PC-3 (cell line): Measurements from ENCODE around the gene TSPAN9. TPM values are rescaled to one million over a fixed set of nuclear protein-coding genes. Genes with fewer than 3 reads are reported as not detected.

Experiments
- ATAC-seq: fragments of 200-7000 bp; cut with Tn5 transposase; 2 replicates; pipeline ENCODE4 v1.9.1; 2020; ENCODE audit warnings: mild to moderate bottlenecking, moderate library complexity
- BruUV-seq: library from RNA; stranded (reverse); fragments of 400-500 nt; replicated peaks from 2 replicates; lab custom pipeline; 2021; lab: Mats Ljungman, UMichigan
- CTCF ChIA-PET: fragments of 300-600 bp; sonication (Branson Sonifier 250); formaldehyde crosslinking; loops from one replicate; lab custom pipeline; 2022; ENCODE audit warnings: antibody characterized with exemption; lab: Charles Lee
- POLR2A ChIA-PET: fragments of 300-600 bp; sonication (Branson Sonifier 250); formaldehyde crosslinking; loops from one replicate; lab custom pipeline; 2022; ENCODE audit warnings: antibody characterized with exemption; ENCODE audit not compliant: unreplicated experiment; lab: Charles Lee
- DNase-seq: peaks from one replicate; pipeline ENCODE4 v3.0.0-alpha.2; 2015
- H2AFZ ChIP-seq: fragments of 300-600 bp; sonication (generic); 2 replicates; pipeline ENCODE4 v1.6.0; 2016; ENCODE audit warnings: antibody characterized with exemption, low read length
- H3F3A ChIP-seq: fragments of 300-600 bp; sonication (generic); one replicate; pipeline ENCODE4 v1.6.0; 2017; ENCODE audit warnings: antibody characterized with exemption, low read length, control low read depth, mild to moderate bottlenecking; ENCODE audit not compliant: unreplicated experiment
- H3K27ac ChIP-seq: fragments of 300-600 bp; sonication (generic); 2 replicates; pipeline ENCODE4 v1.5.1; 2016; ENCODE audit warnings: mild to moderate bottlenecking, low read length
- H3K27me3 ChIP-seq: fragments of 300-600 bp; sonication (generic); 2 replicates; pipeline ENCODE4 v1.6.1; 2016; ENCODE audit warnings: low read length, mixed read lengths
- H3K36me3 ChIP-seq: fragments of 300-600 bp; sonication (generic); 2 replicates; pipeline ENCODE4 v1.6.1; 2016; ENCODE audit warnings: low read depth, mixed run types, low read length, mixed read lengths
- H3K4me1 ChIP-seq: fragments of 300-600 bp; sonication (generic); 2 replicates; pipeline ENCODE4 v1.5.1; 2016; ENCODE audit warnings: low read length; ENCODE audit not compliant: insufficient read depth
- H3K4me2 ChIP-seq: fragments of 300-600 bp; sonication (generic); 2 replicates; pipeline ENCODE4 v1.6.0; 2016; ENCODE audit warnings: low read length
- H3K4me3 ChIP-seq: fragments of 300-600 bp; sonication (generic); 2 replicates; pipeline ENCODE4 v1.5.1; 2016; ENCODE audit warnings: mild to moderate bottlenecking, low read length, mixed read lengths
- H3K79me2 ChIP-seq: fragments of 300-600 bp; sonication (generic); 2 replicates; pipeline ENCODE4 v1.6.1; 2017; ENCODE audit warnings: low read length, mixed read lengths
- H3K9ac ChIP-seq: fragments of 300-600 bp; sonication (generic); 2 replicates; pipeline ENCODE4 v1.6.0; 2016; ENCODE audit warnings: mild to moderate bottlenecking, low read length
- H3K9me2 ChIP-seq: fragments of 300-600 bp; sonication (generic); replicated peaks from 2 replicates; pipeline ENCODE4 v1.6.1; 2016; ENCODE audit warnings: mixed run types, low read length, mixed read lengths
- H3K9me3 ChIP-seq: fragments of 300-600 bp; sonication (generic); 2 replicates; pipeline ENCODE4 v1.6.1; 2016; ENCODE audit warnings: low read length, mixed read lengths
- H4K20me1 ChIP-seq: fragments of 300-600 bp; sonication (generic); 2 replicates; pipeline ENCODE4 v1.6.1; 2016; ENCODE audit warnings: low read length, mixed read lengths
- CTCF ChIP-seq: fragments of 300-600 bp; sonication (generic); conservative IDR thresholded peaks from 2 replicates; pipeline ENCODE4 v1.5.1; 2017; ENCODE audit warnings: antibody characterized with exemption, low read depth, mild to moderate bottlenecking, low read length
- EZH2 ChIP-seq: fragments of 300-600 bp; sonication (generic); IDR thresholded peaks from one replicate; pipeline ENCODE4 v1.6.1; 2017; ENCODE audit warnings: antibody characterized with exemption, mild to moderate bottlenecking, low read length; ENCODE audit not compliant: unreplicated experiment
- EZH2phosphoT487 ChIP-seq: fragments of 300-600 bp; sonication (generic); IDR thresholded peaks from 2 replicates; pipeline ENCODE4 v1.6.1; 2018; ENCODE audit warnings: mild to moderate bottlenecking, antibody characterized with exemption, low read length, borderline replicate concordance
- intact Hi-C: fragments of 100-400 bp; cut with micrococcal nuclease; formaldehyde crosslinking; loops from 2 replicates; pipeline ENCODE4 v1.9.0; 2023
- total RNA-seq: library from RNA; depleted of rRNA; stranded (reverse); fragments of >200 nt; gene quantifications from 2 replicates; pipeline ENCODE4 v1.2.3, GENCODE V29; 2014

Gene TSPAN9
- total RNA-seq, 1 experiment from 2014 or later = 6.2 TPM

- no peaks in the 10 kb centered on the region for H3K79me2 ChIP-seq
- intact Hi-C loops = no loop called here
- no peaks in the 10 kb centered on the region for H3F3A ChIP-seq
- ChIA-PET CTCF (no interaction called here), POLR2A (no interaction called here)
- DNase-seq (no peak), ATAC-seq (no peak)
- H3K27ac ChIP-seq = no peak overlapping the region
- H2AFZ ChIP-seq = no peak overlapping the region
- H3K27me3 ChIP-seq = no peaks in the 10 kb centered on the region
- H3K4me3 ChIP-seq = no peak overlapping the region
- no TSS peak for BruUV-seq
- H3K9ac ChIP-seq = no peak overlapping the region
- TF ChIP-seq EZH2 = no peak
- TF ChIP-seq EZH2phosphoT487 = no peak
- no peak for TF ChIP-seq CTCF
- no peaks in the 10 kb centered on the region for H3K36me3 ChIP-seq
- no peaks in the 10 kb centered on the region for H3K9me3 ChIP-seq
- H3K4me2 ChIP-seq = no peak overlapping the region
- H4K20me1 ChIP-seq = no peaks in the 10 kb centered on the region
- no peaks in the 10 kb centered on the region for H3K4me1 ChIP-seq
- no peaks in the 10 kb centered on the region for H3K9me2 ChIP-seq
Measured at GRCh38 chr12:3225796-3226180, 148.6 kb downstream of the TSPAN9 start.

GRCh38 chr12:3226264-3226663 lies 149.1 kb downstream of the TSPAN9 start:
- H4K20me1 ChIP-seq = no peaks in the 10 kb centered on the region
- no peaks in the 10 kb centered on the region for H3K9me3 ChIP-seq
- BruUV-seq = no TSS peak
- H3K9me2 ChIP-seq = no peaks in the 10 kb centered on the region
- CTCF ChIA-PET = no interaction called here
- H3K79me2 ChIP-seq = no peaks in the 10 kb centered on the region
- H3F3A ChIP-seq = no peaks in the 10 kb centered on the region
- no peak overlapping the region for H3K9ac ChIP-seq
- H3K4me1 ChIP-seq = no peaks in the 10 kb centered on the region
- TF ChIP-seq EZH2 = no peak
- no peak for TF ChIP-seq CTCF
- TF ChIP-seq EZH2phosphoT487 = no peak
- no peak overlapping the region for H3K27ac ChIP-seq
- intact Hi-C loops = no loop called here
- H3K27me3 ChIP-seq = no peaks in the 10 kb centered on the region
- H2AFZ ChIP-seq = no peak overlapping the region
- POLR2A ChIA-PET = no interaction called here
- ATAC-seq (no peak), DNase-seq (no peak)
- no peak overlapping the region for H3K4me3 ChIP-seq
- H3K4me2 ChIP-seq = no peak overlapping the region
- no peaks in the 10 kb centered on the region for H3K36me3 ChIP-seq

GRCh38 chr12:3227076-3227975 lies 150.1 kb downstream of the TSPAN9 start:
- CTCF ChIA-PET = no interaction called here
- H3K79me2 ChIP-seq = no peaks in the 10 kb centered on the region
- no peaks in the 10 kb centered on the region for H3K27me3 ChIP-seq
- POLR2A ChIA-PET = no interaction called here
- no peak overlapping the region for H3K4me2 ChIP-seq
- TF ChIP-seq EZH2 (no peak), CTCF (no peak), EZH2phosphoT487 (no peak)
- no peak for ATAC-seq
- intact Hi-C loops = no loop called here
- H3K27ac ChIP-seq = no peak overlapping the region
- no peaks in the 10 kb centered on the region for H3K4me1 ChIP-seq
- no peaks in the 10 kb centered on the region for H3K36me3 ChIP-seq
- BruUV-seq = no TSS peak
- no peak overlapping the region for H3K4me3 ChIP-seq
- H3K9me2 ChIP-seq = no peaks in the 10 kb centered on the region
- H2AFZ ChIP-seq = no peak overlapping the region
- H4K20me1 ChIP-seq = no peaks in the 10 kb centered on the region
- no peaks in the 10 kb centered on the region for H3K9me3 ChIP-seq
- H3K9ac ChIP-seq = no peak overlapping the region
- H3F3A ChIP-seq = no peaks in the 10 kb centered on the region
- no peak for DNase-seq
